B cell (primary cell): ENCODE measurements around the gene ZNF771. TPM values are rescaled to one million over a fixed set of nuclear protein-coding genes. Genes with fewer than 3 reads are reported as not detected.

Experiments
- ATAC-seq: fragments of 200-7000 bp; cut with Tn5 transposase; one replicate; pipeline ENCODE4 v1.10.0; 2021; ENCODE audit warnings: low read depth, mild to moderate bottlenecking, moderate number of reproducible peaks, moderate library complexity
- CTCF ChIA-PET: fragments of 350-600 bp; sonication (Branson Sonifier 250); formaldehyde crosslinking; loops from one replicate; lab custom pipeline; 2021; ENCODE audit warnings: antibody characterized with exemption, inconsistent platforms; lab: Charles Lee
- POLR2A ChIA-PET: fragments of 350-600 bp; sonication (Branson Sonifier 250); formaldehyde crosslinking; loops from one replicate; lab custom pipeline; 2021; ENCODE audit warnings: antibody characterized with exemption; lab: Charles Lee
- DNase-seq: peaks from one replicate; pipeline ENCODE4 v3.0.0; 2013
- H2AFZ ChIP-seq: 2 replicates; pipeline ENCODE4 v1.6.1; 2012; ENCODE audit warnings: mild to moderate bottlenecking, low read depth, low read length; ENCODE audit not compliant: insufficient read depth, poor library complexity, severe bottlenecking
- H3K27ac ChIP-seq, 2 donors: 1 replicate in 1 of 2; 2 replicates in 1 of 2; pipeline ENCODE4 v1.5.1; 2012 to 2013; ENCODE audit warnings: low read length in 2 of 2, mild to moderate bottlenecking in 2 of 2, moderate library complexity in 1 of 2
- H3K27me3 ChIP-seq, 4 experiments: fragments of 200-600 bp in 1 of 4; sonication (generic) in 1 of 4; replicated peaks in 1 of 4; 1 replicate in 2 of 4; 2 replicates in 2 of 4; pipeline versions ENCODE4 v1.6.1 to v1.7.0; 2013 to 2016; ENCODE audit warnings: low read length in 3 of 4, mild to moderate bottlenecking in 2 of 4, mixed read lengths in 1 of 4, moderate library complexity in 1 of 4; ENCODE audit not compliant: insufficient read depth in 4 of 4, control insufficient read depth in 3 of 4; ENCODE audit errors: control extremely low read depth in 1 of 4
- H3K36me3 ChIP-seq, 2 experiments: replicated peaks in 1 of 2; 1 replicate in 1 of 2; 2 replicates in 1 of 2; pipeline versions ENCODE4 v1.6.1 to v1.7.1; 2013; ENCODE audit warnings: low read length in 1 of 2; ENCODE audit not compliant: insufficient read depth in 2 of 2, control insufficient read depth in 1 of 2; ENCODE audit errors: control extremely low read depth in 1 of 2, extremely low read depth in 1 of 2
- H3K4me1 ChIP-seq, 2 donors: fragments of 200-600 bp in 1 of 2; sonication (generic) in 1 of 2; 1 replicate in 1 of 2; 2 replicates in 1 of 2; pipeline versions ENCODE4 v1.5.1 to v1.6.1; 2013 to 2017; ENCODE audit warnings: low read length in 2 of 2; ENCODE audit not compliant: control insufficient read depth in 2 of 2, insufficient read depth in 2 of 2
- H3K4me2 ChIP-seq: replicated peaks from 2 replicates; pipeline ENCODE3; 2012; ENCODE audit warnings: mild to moderate bottlenecking, low read depth, low read length; ENCODE audit not compliant: poor library complexity, severe bottlenecking
- H3K4me3 ChIP-seq, 5 experiments: fragments of 200-600 bp in 1 of 5; sonication (generic) in 1 of 5; 1 replicate in 3 of 5; 2 replicates in 2 of 5; pipeline versions ENCODE4 v1.5.1 to v1.7.0; 2011 to 2016; ENCODE audit warnings: low read length in 4 of 5, mild to moderate bottlenecking in 4 of 5, low read depth in 2 of 5, control low read depth in 1 of 5, moderate library complexity in 1 of 5; ENCODE audit not compliant: insufficient read depth in 1 of 5; ENCODE audit errors: control extremely low read depth in 1 of 5, extremely low read depth in 1 of 5
- H3K79me2 ChIP-seq: fragments of 200-600 bp; sonication (generic); one replicate; pipeline ENCODE4 v1.6.0; 2016; ENCODE audit warnings: low read length; ENCODE audit not compliant: control insufficient read depth, insufficient read depth
- H3K9ac ChIP-seq: fragments of 200-600 bp; sonication (generic); 2 replicates; pipeline ENCODE4 v1.6.1; 2017; ENCODE audit warnings: mild to moderate bottlenecking, low read length, moderate library complexity
- H3K9me3 ChIP-seq, 3 donors: one replicate each; pipeline versions ENCODE4 v1.6.1 to v1.7.1; 2013; ENCODE audit warnings: low read length in 2 of 3; ENCODE audit not compliant: control insufficient read depth in 2 of 3, insufficient read depth in 1 of 3; ENCODE audit errors: control extremely low read depth in 1 of 3
- H4K20me1 ChIP-seq: 2 replicates; pipeline ENCODE4 v1.6.0; 2012; ENCODE audit warnings: mild to moderate bottlenecking, low read length; ENCODE audit not compliant: insufficient read depth, control insufficient read depth, poor library complexity, severe bottlenecking
- H3K27ac Mint-ChIP-seq: one replicate; pipeline ENCODE4 v1.8.0; 2021; ENCODE audit warnings: mixed read lengths
- H3K27me3 Mint-ChIP-seq: one replicate; pipeline ENCODE4 v1.8.0; 2021; ENCODE audit warnings: mixed read lengths
- H3K4me1 Mint-ChIP-seq: one replicate; pipeline ENCODE4 v1.8.0; 2021; ENCODE audit warnings: mixed read lengths
- H3K4me3 Mint-ChIP-seq: one replicate; pipeline ENCODE4 v1.8.0; 2021; ENCODE audit warnings: mixed read lengths
- H3K9me3 Mint-ChIP-seq: one replicate; pipeline ENCODE4 v1.8.0; 2022; ENCODE audit warnings: mixed read lengths; ENCODE audit not compliant: insufficient read depth
- EZH2 ChIP-seq: IDR thresholded peaks from 2 replicates; pipeline ENCODE4 v1.6.1; 2012; ENCODE audit warnings: borderline replicate concordance, low read depth, mild to moderate bottlenecking, moderate library complexity, low read length; ENCODE audit not compliant: insufficient read depth, poor library complexity, severe bottlenecking
- WGBS: methylation state at CpG from one replicate; pipeline ENCODE4 v1.1.5; 2013; ENCODE audit warnings: missing lambda C conversion rate; ENCODE audit not compliant: insufficient coverage; 5-methylcytosine and 5-hydroxymethylcytosine counted together
- intact Hi-C: fragments of 100-400 bp; cut with micrococcal nuclease; formaldehyde crosslinking; loops from one replicate; pipeline ENCODE4 v1.10.0; 2022
- polyA plus RNA-seq: library from polyadenylated mRNA; depleted of rRNA; stranded (reverse); fragments of >200 nt; gene quantifications from 2 replicates; pipeline ENCODE4 v1.2.3, GENCODE V29; 2012
- total RNA-seq, 2 donors: library from RNA; stranded (reverse); fragments of 120-200 nt in 1 of 2; gene quantifications; 1 replicate in 1 of 2; 2 replicates in 1 of 2; pipeline versions ENCODE4 v1.2.3 to v1.2.4, GENCODE V29; 2013 to 2022
- TF ChIP-seq, protein P1 (sequence below): fragments of 200-600 bp; IDR thresholded peaks from one replicate; pipeline ENCODE4 v1.8.0; 2022; ENCODE audit warnings: antibody characterized with exemption, mild to moderate bottlenecking

Gene ZNF771
- total and polyA plus RNA-seq, 2 donors (not counting 1 experiment from before 2014, with no cell fraction given) = 4.1 to 6.6 TPM

GRCh38 chr16:30446203-30446595 is 38.8 kb downstream of the ZNF771 start:
- H4K20me1 ChIP-seq = peaks cover 22% of the 10 kb centered on the region
- H3K4me1 ChIP-seq = peaks cover 33 to 42% of the 10 kb centered on the region in 2 donors
- peak overlapping the region; percentile 74 to 99 (median 78) for H3K4me3 ChIP-seq
- DNase-seq (no peak), ATAC-seq (no peak)
- no peaks in the 10 kb centered on the region for H3K27me3 ChIP-seq
- H3K27me3 Mint-ChIP-seq = no peaks in the 10 kb centered on the region
- peak overlapping the region; percentile 72 for H3K4me2 ChIP-seq
- H3K9me3 Mint-ChIP-seq = no peaks in the 10 kb centered on the region
- peaks cover 0 to 18% of the 10 kb centered on the region in 2 experiments for H3K36me3 ChIP-seq
- H3K27ac ChIP-seq = peak overlapping the region; percentile 78 to 85
- no peak for TF ChIP-seq EZH2
- TF ChIP-seq, protein P1, sequence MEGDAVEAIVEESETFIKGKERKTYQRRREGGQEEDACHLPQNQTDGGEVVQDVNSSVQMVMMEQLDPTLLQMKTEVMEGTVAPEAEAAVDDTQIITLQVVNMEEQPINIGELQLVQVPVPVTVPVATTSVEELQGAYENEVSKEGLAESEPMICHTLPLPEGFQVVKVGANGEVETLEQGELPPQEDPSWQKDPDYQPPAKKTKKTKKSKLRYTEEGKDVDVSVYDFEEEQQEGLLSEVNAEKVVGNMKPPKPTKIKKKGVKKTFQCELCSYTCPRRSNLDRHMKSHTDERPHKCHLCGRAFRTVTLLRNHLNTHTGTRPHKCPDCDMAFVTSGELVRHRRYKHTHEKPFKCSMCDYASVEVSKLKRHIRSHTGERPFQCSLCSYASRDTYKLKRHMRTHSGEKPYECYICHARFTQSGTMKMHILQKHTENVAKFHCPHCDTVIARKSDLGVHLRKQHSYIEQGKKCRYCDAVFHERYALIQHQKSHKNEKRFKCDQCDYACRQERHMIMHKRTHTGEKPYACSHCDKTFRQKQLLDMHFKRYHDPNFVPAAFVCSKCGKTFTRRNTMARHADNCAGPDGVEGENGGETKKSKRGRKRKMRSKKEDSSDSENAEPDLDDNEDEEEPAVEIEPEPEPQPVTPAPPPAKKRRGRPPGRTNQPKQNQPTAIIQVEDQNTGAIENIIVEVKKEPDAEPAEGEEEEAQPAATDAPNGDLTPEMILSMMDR = no peak
- H3K9ac ChIP-seq = peak overlapping the region; percentile 74
- 40% methylated on average over 1 of the region's 10 CpGs for WGBS
- CTCF ChIA-PET = interaction anchor here (0.8 to 7.4 kb wide), 7 partner anchors 14 to 152 kb away, joined by 3 to 77 read pairs (median 22); partner anchors contain the start of genes DCTPP1, ITGAL and ZNF747
- intact Hi-C loops = no loop called here
- H3K9me3 ChIP-seq = peaks cover 0 to 9% (median 0%) of the 10 kb centered on the region in 3 donors
- peak overlapping the region; percentile 97 for H3K27ac Mint-ChIP-seq
- H2AFZ ChIP-seq = peak overlapping the region; percentile 81
- H3K4me1 Mint-ChIP-seq = peaks cover 45% of the 10 kb centered on the region
- peaks cover 25% of the 10 kb centered on the region for H3K79me2 ChIP-seq
- POLR2A ChIA-PET = interaction anchor here (0.7 to 2.1 kb wide), 5 partner anchors 13 to 126 kb away, joined by 3 to 6 read pairs (median 3); partner anchors contain the start of genes ITGAL and ZNF688
- H3K4me3 Mint-ChIP-seq = peak overlapping the region; percentile 96

DNA sequence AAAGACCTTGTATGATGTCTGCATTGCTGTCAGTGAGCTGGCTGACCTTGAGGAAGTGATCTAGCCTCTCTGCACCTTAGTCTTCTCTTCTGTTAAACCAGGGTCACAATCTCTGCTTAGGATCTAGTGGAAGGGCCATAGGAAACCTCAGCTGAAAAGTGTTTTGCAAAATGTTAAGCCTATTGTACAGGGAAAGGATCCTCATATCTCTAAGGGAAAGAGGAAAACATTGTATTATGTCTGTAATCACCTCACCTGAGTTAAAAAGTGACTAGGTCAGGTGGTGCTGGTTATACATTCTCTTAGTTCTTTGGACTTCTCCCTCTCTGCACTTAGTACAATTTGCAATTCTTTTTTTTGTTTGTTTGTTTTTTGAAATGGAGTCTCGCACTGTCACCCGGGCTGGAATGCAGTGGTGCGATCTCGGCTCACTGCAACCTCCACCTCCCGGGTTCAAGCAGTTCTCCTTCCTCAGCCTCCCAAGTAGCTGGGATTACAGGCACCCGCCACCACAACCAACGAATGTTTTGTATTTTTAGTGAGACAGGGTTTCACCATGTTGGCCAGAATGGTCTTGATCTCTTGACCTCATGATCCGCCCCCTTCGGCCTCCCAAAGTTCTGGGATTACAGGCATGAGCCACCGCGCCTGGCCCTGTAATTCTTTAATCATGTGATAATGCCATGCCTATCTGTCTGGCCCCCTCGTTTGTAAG is 40.3 kb downstream of the ZNF771 start:
- CTCF ChIA-PET = interaction anchor here (1.3 to 7.4 kb wide), 6 partner anchors 12 to 150 kb away, joined by 3 to 77 read pairs (median 26); partner anchors contain the start of genes DCTPP1, ITGAL and ZNF747
- intact Hi-C loops = no loop called here
- H3K27me3 ChIP-seq = no peaks in the 10 kb centered on the region
- peaks cover 25% of the 10 kb centered on the region for H3K79me2 ChIP-seq
- H4K20me1 ChIP-seq = peaks cover 22% of the 10 kb centered on the region
- no peak overlapping the region for H2AFZ ChIP-seq
- H3K4me3 ChIP-seq = no peak overlapping the region
- H3K4me1 ChIP-seq = peaks cover 41 to 53% of the 10 kb centered on the region in 2 donors
- 99% methylated on average over 11 of the region's 12 CpGs for WGBS
- H3K36me3 ChIP-seq = peaks cover 0 to 18% of the 10 kb centered on the region in 2 experiments
- ATAC-seq = no peak
- POLR2A ChIA-PET = interaction anchor here (0.6 to 1.2 kb wide), 3 partner anchors 9 to 26 kb away, joined by 4 to 7 read pairs (median 4); no protein-coding TSS in a partner anchor
- Mint-ChIP-seq H3K9me3 (no peaks in the 10 kb centered on the region), H3K4me3 (no peak overlapping the region), H3K27ac (peak overlapping the region; percentile 41), H3K4me1 (peaks cover 54% of the 10 kb centered on the region), H3K27me3 (no peaks in the 10 kb centered on the region)
- no peak overlapping the region for H3K9ac ChIP-seq
- TF ChIP-seq, protein P1 = no peak
- no peak for TF ChIP-seq EZH2
- peaks cover 0 to 10% (median 0%) of the 10 kb centered on the region in 3 donors for H3K9me3 ChIP-seq
- no peak for DNase-seq
- H3K27ac ChIP-seq = no peak overlapping the region
- H3K4me2 ChIP-seq = no peak overlapping the region
